GM12874 (cell line): ENCODE data around the gene DDX24.

Source experiments
- CTCF ChIP-seq: IDR thresholded peaks from 2 replicates; pipeline ENCODE4 v1.5.1; 2011; ENCODE audit warnings: low read depth, mild to moderate bottlenecking, control low read depth, low read length, moderate library complexity; ENCODE audit not compliant: insufficient read depth

The DDX24 gene

DNA sequence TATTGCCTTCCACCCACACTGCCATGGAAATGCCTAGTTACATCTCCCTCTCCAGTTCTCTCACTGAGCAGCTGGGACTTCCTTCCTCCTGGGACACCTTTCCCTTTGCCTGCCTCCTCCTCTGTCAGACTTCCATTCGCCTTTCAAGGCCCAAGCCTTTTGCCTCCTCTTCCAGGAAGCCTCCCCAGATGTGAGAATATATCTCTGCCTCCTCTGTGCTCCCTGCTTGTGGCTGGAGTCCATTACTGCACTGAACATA lies 45.3 kb upstream of the DDX24 start:
- TF ChIP-seq CTCF: no peak

DNA sequence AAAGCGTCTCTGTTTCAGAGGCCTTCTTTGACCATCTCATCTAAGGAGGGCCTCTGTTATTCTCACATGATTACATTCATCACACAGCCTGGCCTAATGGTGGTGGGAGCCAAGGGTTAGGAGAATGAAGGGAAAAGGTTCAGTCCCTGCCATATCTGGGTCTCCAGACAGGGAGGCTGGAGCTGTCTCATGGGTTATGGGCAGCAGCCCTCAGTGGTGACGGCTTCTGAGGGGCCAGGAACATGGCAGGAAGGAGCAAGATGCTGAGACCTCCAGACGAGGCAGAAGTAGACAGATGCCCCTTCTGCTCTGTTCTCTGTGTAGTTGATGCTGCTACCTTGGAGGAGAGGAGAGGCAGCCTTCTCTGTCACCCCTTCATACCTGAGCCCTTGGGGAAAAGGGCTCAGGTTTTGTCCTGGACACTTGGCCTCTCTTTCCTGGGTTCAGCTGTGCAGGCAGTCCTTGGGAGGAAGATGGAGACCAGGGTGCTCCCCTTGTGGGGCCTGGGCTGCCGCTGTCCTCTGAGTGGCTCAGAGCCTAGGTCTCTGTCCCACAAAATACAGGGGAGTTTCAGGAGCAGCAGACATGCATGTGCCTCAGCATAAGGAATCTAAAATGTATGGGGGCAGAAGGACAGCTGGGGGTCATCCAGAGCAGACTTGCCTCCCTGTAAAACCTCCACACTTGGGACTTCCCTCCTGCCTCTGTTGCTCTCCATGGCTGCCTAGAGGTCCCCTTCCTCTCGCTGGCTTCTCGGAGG lies 44.8 kb upstream of the DDX24 start:
- TF ChIP-seq CTCF: no peak

- TF ChIP-seq CTCF: no peak
Observed at GRCh38 chr14:94124582-94125377, 43.8 kb upstream of the DDX24 start.

GRCh38 chr14:94123868-94124267 lies 42.9 kb upstream of the DDX24 start:
- no peak for TF ChIP-seq CTCF

GRCh38 chr14:94123296-94123695 lies 42.3 kb upstream of the DDX24 start:
- no peak for TF ChIP-seq CTCF

DNA sequence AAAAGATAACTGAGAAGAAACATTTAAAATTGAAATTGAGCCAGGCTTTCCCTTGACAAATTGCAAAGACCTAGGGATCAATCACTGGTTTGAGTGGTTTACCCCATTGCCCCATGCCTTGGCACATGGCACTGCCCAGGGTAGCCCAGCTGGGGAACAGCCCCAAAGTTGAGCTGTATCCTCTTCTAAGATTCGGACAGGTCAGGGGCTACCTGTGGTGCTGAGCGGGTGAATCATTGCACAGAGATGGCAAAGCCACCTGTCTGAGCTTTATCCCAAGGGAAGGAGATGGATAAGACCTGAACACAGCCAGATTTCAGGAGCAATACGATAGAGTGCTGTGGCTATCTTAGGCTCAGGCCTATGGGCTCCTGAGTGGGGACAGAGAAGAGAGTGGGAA lies 41.4 kb upstream of the DDX24 start:
- TF ChIP-seq CTCF: no peak

- TF ChIP-seq CTCF: no peak
Observed at GRCh38 chr14:94121485-94121884, 40.5 kb upstream of the DDX24 start.
